HL-60 (cell line): ENCODE data around the gene CDT1.

Source experiments
- CTCF ChIP-seq: IDR thresholded peaks from one replicate; pipeline ENCODE4 v1.5.1; 2011; ENCODE audit warnings: low read length, control low read depth, inconsistent platforms; ENCODE audit not compliant: insufficient read depth
- GABPA ChIP-seq: IDR thresholded peaks from 2 replicates; pipeline ENCODE4 v1.6.1; 2012; ENCODE audit warnings: low read depth
- POLR2AphosphoS5 ChIP-seq: IDR thresholded peaks from 2 replicates; pipeline ENCODE4 v1.6.1; 2012; ENCODE audit warnings: low read depth
- REST ChIP-seq: IDR thresholded peaks from 2 replicates; pipeline ENCODE4 v1.6.1; 2012; ENCODE audit warnings: low read depth; ENCODE audit not compliant: insufficient replicate concordance
- SPI1 ChIP-seq: IDR thresholded peaks from 2 replicates; pipeline ENCODE4 v1.6.1; 2012; ENCODE audit warnings: low read depth, mild to moderate bottlenecking, borderline replicate concordance

- TF ChIP-seq CTCF (no peak), POLR2AphosphoS5 (no peak), GABPA (no peak), REST (no peak), SPI1 (no peak)
Measured at GRCh38 chr16:88855176-88855575, 51.6 kb downstream of the CDT1 start.
